ENCODE data around the gene NPAT.

DNA sequence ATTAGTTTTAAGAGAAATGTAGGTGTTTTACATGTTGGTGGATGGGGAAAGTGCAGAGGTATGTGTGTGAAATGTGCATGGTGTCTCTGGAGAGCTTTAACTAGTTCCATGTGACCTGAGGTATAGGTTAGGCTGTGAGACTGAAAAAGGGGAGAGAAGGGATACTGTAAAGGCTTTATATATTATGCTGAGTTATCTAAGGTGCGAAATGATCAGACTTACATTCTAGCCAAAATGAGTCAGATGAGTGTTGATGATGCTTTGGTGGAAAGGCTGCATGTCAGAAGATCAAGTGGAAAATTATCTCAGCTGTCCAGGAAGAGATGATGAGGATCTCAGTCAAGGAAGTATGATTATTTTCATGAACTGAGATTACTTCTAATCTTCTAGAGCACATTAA, 85.2 kb downstream of the NPAT start:
- TF ChIP-seq FOXM1 (IDR thresholded peaks at IDR 0.05; ENCODE audit: low read depth, low read length) (no peak), POLR2AphosphoS5 (IDR thresholded peaks at IDR 0.05; ENCODE audit: low read length) (no peak), EGR1 (IDR thresholded peaks at IDR 0.05; ENCODE audit: borderline replicate concordance in 1 of 2, low read depth in 2 of 2, low read length in 2 of 2) (no peak), JUNB (IDR thresholded peaks at IDR 0.05) (no peak), BCL3 (IDR thresholded peaks at IDR 0.05; ENCODE audit: borderline replicate concordance, insufficient read depth, low read depth, low read length, poor library complexity, severe bottlenecking) (no peak), CTCF (IDR thresholded peaks at IDR 0.05 in 2 of 3, conservative IDR thresholded peaks at IDR 0.05 in 1 of 3; ENCODE audit: control insufficient read depth in 2 of 3, extremely low read depth in 1 of 3, insufficient read depth in 1 of 3, low read depth in 3 of 3, low read length in 3 of 3) (no peak), GABPA (IDR thresholded peaks at IDR 0.05; ENCODE audit: low read depth) (no peak), JUND (IDR thresholded peaks at IDR 0.05; ENCODE audit: low read depth, low read length) (no peak), POLR2A (IDR thresholded peaks at IDR 0.05; ENCODE audit: low read depth, low read length) (no peak), SKIL (IDR thresholded peaks at IDR 0.05; ENCODE audit: low read depth, poor library complexity, severe bottlenecking) (no peak), SRF (IDR thresholded peaks at IDR 0.05; ENCODE audit: low read depth in 2 of 2, low read length in 2 of 2) (no peak), EED (IDR thresholded peaks at IDR 0.05; ENCODE audit: low read depth) (no peak)
- TF ChIP-seq, protein P1, sequence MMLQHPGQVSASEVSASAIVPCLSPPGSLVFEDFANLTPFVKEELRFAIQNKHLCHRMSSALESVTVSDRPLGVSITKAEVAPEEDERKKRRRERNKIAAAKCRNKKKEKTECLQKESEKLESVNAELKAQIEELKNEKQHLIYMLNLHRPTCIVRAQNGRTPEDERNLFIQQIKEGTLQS (IDR thresholded peaks at IDR 0.05; ENCODE audit: borderline replicate concordance, extremely low read depth, low read depth, low read length): no peak
- TF ChIP-seq, protein P2, sequence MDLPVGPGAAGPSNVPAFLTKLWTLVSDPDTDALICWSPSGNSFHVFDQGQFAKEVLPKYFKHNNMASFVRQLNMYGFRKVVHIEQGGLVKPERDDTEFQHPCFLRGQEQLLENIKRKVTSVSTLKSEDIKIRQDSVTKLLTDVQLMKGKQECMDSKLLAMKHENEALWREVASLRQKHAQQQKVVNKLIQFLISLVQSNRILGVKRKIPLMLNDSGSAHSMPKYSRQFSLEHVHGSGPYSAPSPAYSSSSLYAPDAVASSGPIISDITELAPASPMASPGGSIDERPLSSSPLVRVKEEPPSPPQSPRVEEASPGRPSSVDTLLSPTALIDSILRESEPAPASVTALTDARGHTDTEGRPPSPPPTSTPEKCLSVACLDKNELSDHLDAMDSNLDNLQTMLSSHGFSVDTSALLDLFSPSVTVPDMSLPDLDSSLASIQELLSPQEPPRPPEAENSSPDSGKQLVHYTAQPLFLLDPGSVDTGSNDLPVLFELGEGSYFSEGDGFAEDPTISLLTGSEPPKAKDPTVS (IDR thresholded peaks at IDR 0.05; ENCODE audit: low read depth, low read length): no peak
